Measurements from ENCODE around the gene RAB8B.

RAB8B gene

DNA sequence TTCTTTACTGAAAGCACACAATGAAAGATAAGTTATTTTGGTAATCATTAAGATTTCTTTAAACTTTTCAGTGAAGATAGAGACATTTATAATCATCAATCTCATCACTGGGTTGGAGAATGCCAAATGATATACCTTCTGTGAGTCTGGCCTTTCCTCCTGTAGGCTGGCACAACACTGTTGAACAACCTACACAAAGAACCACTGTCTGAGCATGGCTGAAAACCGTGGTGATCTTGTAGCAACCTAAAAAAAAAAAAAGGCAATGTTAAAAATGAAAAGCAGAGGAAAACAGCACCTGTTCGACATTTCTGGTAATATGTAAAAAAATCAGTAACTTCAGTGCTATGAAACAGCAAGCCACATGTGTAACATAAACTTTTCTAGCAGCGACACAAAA is 33.9 kb upstream of the RAB8B start:
- Histone ChIP-seq H3K9me3 (ENCODE audit: control insufficient read depth, insufficient read depth, low read depth, low read length) (no peaks in the 10 kb centered on the region), H3K4me1 (ENCODE audit: control insufficient read depth, insufficient read depth, low read length) (no peaks in the 10 kb centered on the region), H3K36me3 (ENCODE audit: control insufficient read depth in 2 of 2, insufficient read depth in 1 of 2, low read length in 2 of 2) (peaks cover 11 to 32% of the 10 kb centered on the region in 2 experiments), H3K4me3 (ENCODE audit: low read depth, low read length) (no peak overlapping the region; the same call in 1 of the 2 replicates), H3K27ac (ENCODE audit: extremely low read depth, low read depth, low read length) (no peak overlapping the region)
- TF ChIP-seq SETDB1 (IDR thresholded peaks at IDR 0.05; ENCODE audit: insufficient read length, low read length): no peak
- TF ChIP-seq ZNF488 (tag by site-specific recombination; IDR thresholded peaks at IDR 0.05): no peak
- TF ChIP-seq BCL11A (tag by site-specific recombination; IDR thresholded peaks at IDR 0.05; ENCODE audit: low read depth): no peak
- TF ChIP-seq SALL2 (tag by site-specific recombination; IDR thresholded peaks at IDR 0.05; ENCODE audit: borderline replicate concordance): no peak
- no peak for TF ChIP-seq ZBTB21 (tag by site-specific recombination; IDR thresholded peaks at IDR 0.05)
- no peak for TF ChIP-seq ZFP3 (tag by site-specific recombination; IDR thresholded peaks at IDR 0.05; ENCODE audit: low read depth)
- no peak for TF ChIP-seq ZNF610 (tag by site-specific recombination; IDR thresholded peaks at IDR 0.05; ENCODE audit: borderline replicate concordance)
- no peak for TF ChIP-seq ZNF544 (tag by site-specific recombination; IDR thresholded peaks at IDR 0.05)
- TF ChIP-seq ZXDB (tag by site-specific recombination; IDR thresholded peaks at IDR 0.05): no peak
- no peak for TF ChIP-seq MYNN (tag by site-specific recombination; IDR thresholded peaks at IDR 0.05; ENCODE audit: borderline replicate concordance)
- no peak for TF ChIP-seq HOXC10 (CRISPR knock-in tag; IDR thresholded peaks at IDR 0.05)
- ChIA-PET POLR2A (no interaction called here), CTCF (interaction anchor here (0.6 kb wide), 1 partner anchor 224 kb away, joined by 3 read pairs; no protein-coding TSS in a partner anchor)

- peak overlapping the region; percentile 99 for H3K27ac ChIP-seq (ENCODE audit: extremely low read depth, low read depth, low read length)
- ChIA-PET CTCF (interaction anchor here (0.6 kb wide), 1 partner anchor 224 kb away, joined by 3 read pairs; no protein-coding TSS in a partner anchor), POLR2A (interaction anchor here (1.0 to 1.5 kb wide), 8 partner anchors 8 to 121 kb away, joined by 3 to 9 read pairs (median 5); partner anchors contain the start of genes APH1B, LACTB and RAB8B)
- no peak for TF ChIP-seq FEZF1 (tag by site-specific recombination; IDR thresholded peaks at IDR 0.05)
- H3K9me3 ChIP-seq (ENCODE audit: control insufficient read depth, insufficient read depth, low read depth, low read length): no peaks in the 10 kb centered on the region
- peaks cover 11 to 32% of the 10 kb centered on the region in 2 experiments for H3K36me3 ChIP-seq (ENCODE audit: control insufficient read depth in 2 of 2, insufficient read depth in 1 of 2, low read length in 2 of 2)
- H3K4me3 ChIP-seq (ENCODE audit: low read depth, low read length): peak overlapping the region; percentile 79
- H3K4me1 ChIP-seq (ENCODE audit: control insufficient read depth, insufficient read depth, low read length): no peaks in the 10 kb centered on the region
Observed at GRCh38 chr15:63156086-63156710, 33.2 kb upstream of the RAB8B start.

GRCh38 chr15:63156755-63157117 is 32.7 kb upstream of the RAB8B start:
- Histone ChIP-seq H3K4me1 (ENCODE audit: control insufficient read depth, insufficient read depth, low read length) (no peaks in the 10 kb centered on the region), H3K9me3 (ENCODE audit: control insufficient read depth, insufficient read depth, low read depth, low read length) (no peaks in the 10 kb centered on the region), H3K27ac (ENCODE audit: extremely low read depth, low read depth, low read length) (peak overlapping the region; percentile 99), H3K36me3 (ENCODE audit: control insufficient read depth in 2 of 2, insufficient read depth in 1 of 2, low read length in 2 of 2) (peaks cover 11 to 28% of the 10 kb centered on the region in 2 experiments), H3K4me3 (ENCODE audit: low read depth, low read length) (peak overlapping the region; percentile 79)
- ChIA-PET CTCF (interaction anchor here (0.6 to 0.7 kb wide), 2 partner anchors 187 to 992 kb away, joined by 3 read pairs; partner anchors contain the start of gene C2CD4B), POLR2A (interaction anchor here (0.6 to 1.5 kb wide), 11 partner anchors 8 to 1221 kb away, joined by 3 to 9 read pairs (median 5); partner anchors contain the start of genes APH1B, LACTB and RAB8B)
- TF ChIP-seq ZBTB49 (tag by site-specific recombination; IDR thresholded peaks at IDR 0.05; ENCODE audit: low read depth) (no peak), ZNF514 (tag by site-specific recombination; IDR thresholded peaks at IDR 0.05) (no peak), SETDB1 (IDR thresholded peaks at IDR 0.05; ENCODE audit: insufficient read length, low read length) (no peak), PRDM1 (tag by site-specific recombination; IDR thresholded peaks at IDR 0.05) (peak; percentile 56), REPIN1 (tag by site-specific recombination; IDR thresholded peaks at IDR 0.05; ENCODE audit: low read depth) (no peak), ZNF549 (tag by site-specific recombination; IDR thresholded peaks at IDR 0.05) (no peak), KLF10 (tag by site-specific recombination; IDR thresholded peaks at IDR 0.05) (no peak), BCL11A (tag by site-specific recombination; IDR thresholded peaks at IDR 0.05; ENCODE audit: low read depth) (no peak), ZIC2 (tag by site-specific recombination; IDR thresholded peaks at IDR 0.05) (no peak)
- TF ChIP-seq, protein P1, sequence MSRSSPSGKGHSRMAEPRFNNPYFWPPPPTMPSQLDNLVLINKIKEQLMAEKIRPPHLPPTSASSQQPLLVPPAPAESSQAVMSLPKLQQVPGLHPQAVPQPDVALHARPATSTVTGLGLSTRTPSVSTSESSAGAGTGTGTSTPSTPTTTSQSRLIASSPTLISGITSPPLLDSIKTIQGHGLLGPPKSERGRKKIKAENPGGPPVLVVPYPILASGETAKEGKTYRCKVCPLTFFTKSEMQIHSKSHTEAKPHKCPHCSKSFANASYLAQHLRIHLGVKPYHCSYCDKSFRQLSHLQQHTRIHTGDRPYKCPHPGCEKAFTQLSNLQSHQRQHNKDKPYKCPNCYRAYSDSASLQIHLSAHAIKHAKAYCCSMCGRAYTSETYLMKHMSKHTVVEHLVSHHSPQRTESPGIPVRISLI (tag by site-specific recombination; IDR thresholded peaks at IDR 0.05): no peak
- TF ChIP-seq, protein P2, sequence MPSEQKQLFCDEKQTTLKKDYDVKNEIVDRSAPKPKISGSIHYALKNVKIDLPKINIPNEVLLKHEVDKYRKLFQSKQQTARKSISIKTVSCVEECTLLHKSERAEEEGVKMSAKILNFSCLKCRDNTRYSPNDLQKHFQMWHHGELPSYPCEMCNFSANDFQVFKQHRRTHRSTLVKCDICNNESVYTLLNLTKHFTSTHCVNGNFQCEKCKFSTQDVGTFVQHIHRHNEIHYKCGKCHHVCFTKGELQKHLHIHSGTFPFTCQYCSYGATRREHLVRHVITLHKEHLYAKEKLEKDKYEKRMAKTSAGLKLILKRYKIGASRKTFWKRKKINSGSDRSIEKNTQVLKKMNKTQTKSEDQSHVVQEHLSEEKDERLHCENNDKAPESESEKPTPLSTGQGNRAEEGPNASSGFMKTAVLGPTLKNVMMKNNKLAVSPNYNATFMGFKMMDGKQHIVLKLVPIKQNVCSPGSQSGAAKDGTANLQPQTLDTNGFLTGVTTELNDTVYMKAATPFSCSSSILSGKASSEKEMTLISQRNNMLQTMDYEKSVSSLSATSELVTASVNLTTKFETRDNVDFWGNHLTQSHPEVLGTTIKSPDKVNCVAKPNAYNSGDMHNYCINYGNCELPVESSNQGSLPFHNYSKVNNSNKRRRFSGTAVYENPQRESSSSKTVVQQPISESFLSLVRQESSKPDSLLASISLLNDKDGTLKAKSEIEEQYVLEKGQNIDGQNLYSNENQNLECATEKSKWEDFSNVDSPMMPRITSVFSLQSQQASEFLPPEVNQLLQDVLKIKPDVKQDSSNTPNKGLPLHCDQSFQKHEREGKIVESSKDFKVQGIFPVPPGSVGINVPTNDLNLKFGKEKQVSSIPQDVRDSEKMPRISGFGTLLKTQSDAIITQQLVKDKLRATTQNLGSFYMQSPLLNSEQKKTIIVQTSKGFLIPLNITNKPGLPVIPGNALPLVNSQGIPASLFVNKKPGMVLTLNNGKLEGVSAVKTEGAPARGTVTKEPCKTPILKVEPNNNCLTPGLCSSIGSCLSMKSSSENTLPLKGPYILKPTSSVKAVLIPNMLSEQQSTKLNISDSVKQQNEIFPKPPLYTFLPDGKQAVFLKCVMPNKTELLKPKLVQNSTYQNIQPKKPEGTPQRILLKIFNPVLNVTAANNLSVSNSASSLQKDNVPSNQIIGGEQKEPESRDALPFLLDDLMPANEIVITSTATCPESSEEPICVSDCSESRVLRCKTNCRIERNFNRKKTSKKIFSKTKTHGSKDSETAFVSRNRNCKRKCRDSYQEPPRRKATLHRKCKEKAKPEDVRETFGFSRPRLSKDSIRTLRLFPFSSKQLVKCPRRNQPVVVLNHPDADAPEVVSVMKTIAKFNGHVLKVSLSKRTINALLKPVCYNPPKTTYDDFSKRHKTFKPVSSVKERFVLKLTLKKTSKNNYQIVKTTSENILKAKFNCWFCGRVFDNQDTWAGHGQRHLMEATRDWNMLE (tag by site-specific recombination; conservative IDR thresholded peaks at IDR 0.05; ENCODE audit: low read depth): no peak
